GM21825 (cell line): ENCODE data around the gene TRIM67.
"Not testable (repeated sequence)": the region's sequence is repeated elsewhere in the genome, so short reads cannot be mapped to it uniquely, and the experiment has no call there.

Experiments used
- ATAC-seq: cut with Tn5 transposase; IDR thresholded peaks from one replicate; pipeline ENCODE4 v1.9.1; 2021; ENCODE audit warnings: mild to moderate bottlenecking, moderate library complexity; ENCODE audit not compliant: unreplicated experiment

TRIM67 gene

GRCh38 chr1:231161667-231162296 lies at the start of gene TRIM67:
Gene TRIM67 (plus strand): TSS chr1:231162058. CDS start chr1:231162970, 912 bp downstream.
- no peak for ATAC-seq

GRCh38 chr1:231116738-231117137 lies 45.1 kb upstream of the TRIM67 start:
- no peak for ATAC-seq

GRCh38 chr1:231118704-231119453 lies 43.0 kb upstream of the TRIM67 start:
- no peak for ATAC-seq

- ATAC-seq: no peak
These were observed 40.3 kb upstream of the TRIM67 start for GRCh38 chr1:231121533-231121932.

GRCh38 chr1:231122143-231122542 lies 39.7 kb upstream of the TRIM67 start:
- no peak for ATAC-seq

- ATAC-seq: no peak
These were observed 37.1 kb upstream of the TRIM67 start for GRCh38 chr1:231124746-231125145.

- ATAC-seq: no peak
These were observed 35.8 kb upstream of the TRIM67 start for GRCh38 chr1:231125972-231126580.

- ATAC-seq: not testable (repeated sequence)
These were observed 34.8 kb upstream of the TRIM67 start for GRCh38 chr1:231127106-231127505.

DNA sequence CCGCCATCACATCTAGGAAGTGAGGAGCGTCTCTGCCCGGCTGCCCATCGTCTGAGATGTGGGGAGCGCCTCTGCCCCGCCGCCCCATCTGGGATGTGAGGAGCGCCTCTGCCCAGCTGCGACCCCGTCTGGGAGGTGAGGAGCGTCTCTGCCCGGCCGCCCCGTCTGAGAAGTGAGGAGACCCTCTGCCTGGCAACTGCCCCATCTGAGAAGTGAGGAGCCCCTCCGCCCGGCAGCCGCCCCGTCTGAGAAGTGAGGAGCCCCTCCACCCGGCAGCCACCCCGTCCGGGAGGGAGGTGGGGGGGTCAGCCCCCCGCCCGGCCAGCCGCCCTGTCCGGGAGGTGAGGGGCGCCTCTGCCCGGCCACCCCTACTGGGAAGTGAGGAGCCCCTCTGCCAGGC lies 33.4 kb upstream of the TRIM67 start:
- ATAC-seq: not testable (repeated sequence)

- no peak for ATAC-seq
These were observed 31.3 kb upstream of the TRIM67 start for GRCh38 chr1:231130544-231130943.

- not testable (repeated sequence) for ATAC-seq
These were observed 29.3 kb upstream of the TRIM67 start for GRCh38 chr1:231132591-231132990.

- no peak for ATAC-seq
These were observed 27.2 kb upstream of the TRIM67 start for GRCh38 chr1:231134624-231135023.

- ATAC-seq: no peak
These were observed 23.6 kb upstream of the TRIM67 start for GRCh38 chr1:231138236-231138635.

DNA sequence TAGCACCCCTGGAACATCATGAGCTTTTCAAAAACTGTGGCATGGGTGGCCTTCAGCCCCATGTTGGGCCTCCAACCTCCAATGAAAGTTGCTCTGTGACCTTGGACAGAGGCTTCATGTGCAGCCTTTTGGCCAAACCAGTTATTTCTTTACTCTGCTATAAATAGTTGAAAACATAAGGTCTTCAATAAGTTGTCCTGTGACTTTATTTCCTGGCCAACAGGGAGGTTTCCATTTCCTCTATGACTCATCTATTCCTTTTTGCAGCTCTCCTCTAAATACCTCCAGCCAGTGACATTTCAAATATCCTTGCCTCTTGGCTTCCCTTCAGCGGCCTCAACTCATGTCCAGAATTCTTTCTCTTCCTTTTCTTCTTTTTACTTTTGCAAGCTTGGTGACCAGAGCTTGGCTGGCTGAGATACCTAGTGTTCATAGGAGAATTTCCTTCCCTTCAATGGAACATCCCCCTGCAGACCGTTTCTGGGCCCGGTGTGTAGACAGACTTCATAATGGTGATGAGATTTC lies 22.7 kb upstream of the TRIM67 start:
- no peak for ATAC-seq

GRCh38 chr1:231139659-231140654 lies 21.9 kb upstream of the TRIM67 start:
- no peak for ATAC-seq

DNA sequence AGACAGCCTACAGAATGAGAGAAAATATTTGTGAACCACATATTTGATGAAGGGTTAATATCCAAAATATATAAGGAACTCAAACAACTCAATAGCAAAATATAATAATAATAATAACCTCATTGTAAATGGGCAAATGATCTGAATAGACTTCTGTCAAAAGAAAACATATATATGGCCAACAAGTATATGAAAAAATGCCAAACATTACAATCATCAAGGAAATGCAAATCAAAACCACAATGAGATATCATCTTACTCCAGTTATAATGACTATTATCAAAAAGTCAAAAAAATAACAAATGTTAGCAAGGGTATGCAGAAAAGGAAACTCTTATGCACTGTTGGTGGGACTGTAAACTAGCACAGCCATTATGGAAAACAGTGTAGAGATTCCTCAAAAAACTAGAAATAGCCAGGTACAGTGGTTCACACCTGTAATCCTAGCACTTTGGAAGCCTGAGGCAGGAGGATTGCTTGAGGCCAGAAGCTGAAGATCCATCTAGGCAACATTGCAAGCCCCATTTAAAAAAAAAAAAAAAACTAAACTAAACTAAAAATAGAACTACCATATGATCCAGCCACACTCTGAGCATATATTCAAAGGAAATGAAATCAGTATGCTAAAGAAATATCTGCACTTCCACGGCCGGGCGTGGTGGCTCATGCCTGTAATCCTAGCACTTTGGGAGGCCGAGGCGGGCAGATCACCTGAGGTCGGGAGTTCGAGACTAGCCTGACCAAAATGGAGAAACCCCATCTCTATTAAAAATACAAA lies 17.3 kb upstream of the TRIM67 start:
- no peak for ATAC-seq

GRCh38 chr1:231147896-231148295 lies 14.0 kb upstream of the TRIM67 start:
- ATAC-seq: no peak

DNA sequence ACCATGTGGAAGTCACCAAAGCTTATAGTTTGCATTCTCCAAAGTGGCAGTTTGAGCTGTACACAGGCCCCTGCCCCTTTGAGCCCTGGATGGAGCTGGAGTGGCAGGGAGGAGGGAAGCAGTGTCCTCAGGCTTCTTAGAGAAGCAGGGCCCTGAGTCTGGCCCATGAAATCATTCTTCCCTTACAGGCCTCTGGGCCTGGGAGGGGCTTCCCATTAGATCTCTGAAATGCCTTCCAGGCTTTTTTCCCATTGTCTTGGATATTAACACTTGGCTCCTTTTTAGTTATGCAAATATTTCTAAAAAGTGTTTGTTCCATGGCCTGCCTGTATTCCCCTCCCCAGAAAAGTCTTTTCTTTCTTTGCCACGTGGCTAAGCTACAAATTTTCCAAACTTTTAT lies 10.0 kb upstream of the TRIM67 start:
- no peak for ATAC-seq

DNA sequence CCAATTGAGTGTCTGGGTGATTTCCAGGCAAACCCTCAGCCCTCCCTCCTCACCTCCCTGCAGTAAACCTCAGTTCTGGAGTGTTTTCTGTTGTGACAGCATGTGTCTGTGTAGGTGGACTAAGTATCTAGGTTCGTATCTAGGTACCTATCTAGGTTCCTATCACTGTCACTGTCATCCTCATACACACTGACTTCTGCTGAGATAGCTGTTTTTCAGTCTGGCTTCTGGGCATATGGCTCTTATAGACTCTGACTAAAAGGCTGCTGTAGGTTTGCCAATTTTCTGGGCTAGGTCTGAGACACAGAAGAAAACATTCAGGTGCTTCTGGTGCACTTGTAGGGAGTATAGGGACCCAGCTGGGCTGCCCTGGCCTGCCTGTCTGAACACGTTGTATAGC lies 8.1 kb upstream of the TRIM67 start:
- ATAC-seq: no peak

DNA sequence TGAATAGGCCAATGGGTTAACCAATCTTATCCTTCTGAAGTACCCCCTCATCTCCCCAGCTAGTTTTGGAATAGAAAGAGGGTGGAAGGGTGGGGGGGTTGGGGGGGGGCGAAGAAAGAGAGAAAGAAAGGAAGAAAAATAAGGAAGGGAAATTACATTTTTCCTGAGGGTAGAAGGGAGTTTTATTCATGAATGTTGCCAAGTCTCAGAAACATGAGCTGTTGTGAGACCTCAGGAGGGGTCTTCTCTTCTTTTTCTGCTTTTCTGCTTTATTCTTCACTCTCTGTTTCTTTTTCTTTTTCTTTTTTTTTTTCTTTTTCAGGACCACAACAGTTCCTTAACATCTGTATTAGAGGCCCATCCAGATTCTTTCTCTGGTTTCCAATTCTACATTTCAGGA lies 6.0 kb upstream of the TRIM67 start:
- ATAC-seq: no peak
